NCI-H187 (cell line): Measurements from ENCODE around the gene GALNT17.

Source experiments
- DNase-seq, 2 experiments: peaks; one replicate each; lab custom pipeline; 2025; lab: John Stamatoyannopoulos, UW

Gene GALNT17

GRCh38 chr7:71132127-71132376, at the start of gene GALNT17:
TSS of gene GALNT17 (plus strand) at chr7:71132144.
- no peak for DNase-seq

- no peak for DNase-seq
Observed at GRCh38 chr7:71095266-71095860, 36.6 kb upstream of the GALNT17 start.

- no peak for DNase-seq
Observed at GRCh38 chr7:71096351-71096750, 35.6 kb upstream of the GALNT17 start.

GRCh38 chr7:71106226-71106625, 25.7 kb upstream of the GALNT17 start:
- no peak for DNase-seq

GRCh38 chr7:71112436-71112835, 19.5 kb upstream of the GALNT17 start:
- DNase-seq: no peak

GRCh38 chr7:71120096-71120495, 11.8 kb upstream of the GALNT17 start:
- DNase-seq: no peak

- no peak for DNase-seq
Observed at GRCh38 chr7:71129126-71129525, 2.8 kb upstream of the GALNT17 start.

GRCh38 chr7:71130031-71130679, 1.8 kb upstream of the GALNT17 start:
- DNase-seq: no peak

GRCh38 chr7:71131256-71132126, 453 bp upstream of the GALNT17 start:
- peak in 1 of 2 experiments; percentile 39 for DNase-seq

- DNase-seq: no peak
Observed at GRCh38 chr7:71132377-71133231, 660 bp downstream of the GALNT17 start.

- no peak for DNase-seq
Observed at GRCh38 chr7:71133232-71133622, 1.3 kb downstream of the GALNT17 start.

GRCh38 chr7:71133856-71134255, 1.9 kb downstream of the GALNT17 start:
- no peak for DNase-seq

GRCh38 chr7:71135116-71135515, 3.2 kb downstream of the GALNT17 start:
- DNase-seq: no peak

GRCh38 chr7:71135663-71136062, 3.7 kb downstream of the GALNT17 start:
- no peak for DNase-seq

GRCh38 chr7:71137479-71137878, 5.5 kb downstream of the GALNT17 start:
- DNase-seq: no peak

GRCh38 chr7:71140264-71140663, 8.3 kb downstream of the GALNT17 start:
- DNase-seq: no peak

- no peak for DNase-seq
Observed at GRCh38 chr7:71144963-71145362, 13.0 kb downstream of the GALNT17 start.

GRCh38 chr7:71145906-71146901, 14.3 kb downstream of the GALNT17 start:
- DNase-seq: no peak

GRCh38 chr7:71148098-71148497, 16.2 kb downstream of the GALNT17 start:
- no peak for DNase-seq

- DNase-seq: no peak
Observed at GRCh38 chr7:71155236-71155635, 23.3 kb downstream of the GALNT17 start.

- no peak for DNase-seq
Observed at GRCh38 chr7:71157757-71158156, 25.8 kb downstream of the GALNT17 start.
